GM10266 (cell line): ENCODE measurements around the gene KIT.

Experiments used
- DNase-seq: peaks from one replicate; pipeline ENCODE4 v3.0.0; 2012; ENCODE audit errors: extremely low spot score
- CTCF ChIP-seq: IDR thresholded peaks from 2 replicates; pipeline ENCODE4 v1.5.1; 2012; ENCODE audit warnings: mild to moderate bottlenecking, low read depth; ENCODE audit not compliant: control insufficient read depth, insufficient read depth; ENCODE audit errors: missing control alignments

The KIT gene

DNA sequence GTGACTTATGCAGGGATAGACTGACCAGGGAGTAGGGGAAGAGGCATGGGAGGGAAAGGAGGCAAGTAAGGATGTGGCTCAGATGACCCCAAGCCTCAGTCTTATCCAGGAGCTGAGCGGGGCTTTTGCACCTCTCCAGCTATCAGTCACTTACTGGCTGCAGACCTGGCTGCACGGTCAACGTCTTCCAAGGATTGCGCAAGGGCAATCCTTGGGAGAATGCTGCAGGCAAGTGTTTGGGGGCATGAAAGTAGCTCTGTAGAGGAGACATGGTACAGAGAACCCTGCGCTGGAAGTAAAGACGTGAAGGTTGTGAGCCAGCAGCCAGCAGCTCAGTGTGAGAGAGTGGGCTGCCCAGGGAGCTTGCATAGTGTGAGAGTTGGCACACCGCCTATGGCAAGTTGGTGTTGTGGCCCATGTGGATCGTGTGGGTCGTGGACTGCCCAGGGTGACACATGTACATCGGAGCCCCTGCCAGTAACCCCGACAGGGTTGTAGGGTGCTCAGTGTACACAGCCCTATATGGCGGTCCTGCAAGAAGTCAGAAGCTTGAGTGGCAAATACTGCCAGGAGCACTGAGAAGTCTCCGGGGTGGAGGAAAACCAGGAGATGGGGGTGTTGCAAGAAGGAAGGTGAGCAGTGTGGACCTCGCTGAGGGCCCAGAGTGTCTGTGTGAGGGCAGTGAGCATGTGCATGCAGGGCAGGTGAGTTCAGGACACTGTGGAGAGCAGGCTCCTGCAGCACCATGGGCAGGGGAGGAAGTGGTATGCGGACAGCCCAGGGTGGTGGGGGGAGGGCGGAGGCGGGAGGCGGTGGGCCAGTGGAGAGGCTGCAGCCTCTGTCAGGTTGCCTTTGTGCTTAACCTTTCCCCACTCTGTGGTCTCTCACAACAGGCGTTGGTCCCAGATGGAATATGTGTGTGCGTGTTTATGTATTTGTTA, 50.9 kb downstream of the KIT start:
- no peak for DNase-seq
- TF ChIP-seq CTCF, result no peak

GRCh38 chr4:54709400-54709799, 51.6 kb downstream of the KIT start:
- TF ChIP-seq CTCF, result no peak
- no peak for DNase-seq

- no peak for DNase-seq
- no peak for TF ChIP-seq CTCF
These were observed 54.4 kb downstream of the KIT start for GRCh38 chr4:54712206-54712605.

DNA sequence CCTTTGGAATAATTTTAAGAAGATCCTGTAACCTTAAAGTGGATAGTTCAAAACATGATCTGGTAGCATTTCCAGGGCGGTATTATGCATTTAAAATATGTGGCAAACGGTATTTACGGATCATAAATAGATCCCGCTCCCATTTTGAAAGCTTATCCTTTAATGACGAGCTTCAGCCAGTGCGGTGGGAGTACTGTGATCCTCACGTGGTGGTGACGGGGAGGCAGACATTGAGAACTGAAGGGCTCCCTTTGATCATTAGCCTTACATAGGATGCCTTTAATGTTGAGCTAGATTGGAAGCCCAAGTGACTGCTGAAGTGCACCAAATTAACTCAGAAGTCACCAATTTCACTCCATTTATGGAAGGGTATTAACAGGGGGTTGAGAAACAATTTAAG, 56.9 kb downstream of the KIT start:
- no peak for DNase-seq
- TF ChIP-seq CTCF, result no peak

GRCh38 chr4:54716478-54717065, 58.8 kb downstream of the KIT start:
- TF ChIP-seq CTCF, result no peak
- DNase-seq, result no peak

- no peak for TF ChIP-seq CTCF
- DNase-seq, result no peak
These were observed 59.9 kb downstream of the KIT start for GRCh38 chr4:54717694-54718093.

DNA sequence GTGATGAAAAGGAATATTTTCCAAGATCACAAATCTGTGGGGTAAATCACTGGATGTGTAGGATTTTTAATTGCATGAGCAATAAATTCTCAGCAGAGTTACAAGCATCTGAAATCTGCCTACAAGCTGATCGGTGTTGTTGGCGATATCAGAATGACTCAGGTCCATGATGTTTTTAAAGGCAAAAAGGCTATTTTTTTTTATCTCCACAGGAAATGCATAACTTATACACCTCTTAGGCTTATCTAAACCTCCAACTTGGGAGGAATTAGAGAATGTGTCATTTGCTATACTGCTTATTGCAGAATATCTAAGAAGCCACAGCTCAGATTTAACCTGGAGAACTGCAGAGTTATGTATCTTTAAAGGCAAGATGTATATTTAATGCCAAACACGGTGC, 61.6 kb downstream of the KIT start:
- TF ChIP-seq CTCF, result no peak
- no peak for DNase-seq
